ENCODE measurements around the gene SIRPG. TPM values are rescaled to one million over a fixed set of nuclear protein-coding genes. Genes with fewer than 3 reads are reported as not detected.

SIRPG gene
- total and polyA plus RNA-seq, 9 donors = 0.06 to 1.4 (median 0.24) TPM; not detected in 5

GRCh38 chr20:1600736-1601135 lies 56.8 kb downstream of the SIRPG start:
- no peak for DNase-seq
- intact Hi-C loops (cut with DNase I) = no loop called here
- WGBS, 3 donors = 76% methylated on average over 5 of the region's 5 CpGs; no CpG with 5 or more reads in 2 of the 3 donors

DNA sequence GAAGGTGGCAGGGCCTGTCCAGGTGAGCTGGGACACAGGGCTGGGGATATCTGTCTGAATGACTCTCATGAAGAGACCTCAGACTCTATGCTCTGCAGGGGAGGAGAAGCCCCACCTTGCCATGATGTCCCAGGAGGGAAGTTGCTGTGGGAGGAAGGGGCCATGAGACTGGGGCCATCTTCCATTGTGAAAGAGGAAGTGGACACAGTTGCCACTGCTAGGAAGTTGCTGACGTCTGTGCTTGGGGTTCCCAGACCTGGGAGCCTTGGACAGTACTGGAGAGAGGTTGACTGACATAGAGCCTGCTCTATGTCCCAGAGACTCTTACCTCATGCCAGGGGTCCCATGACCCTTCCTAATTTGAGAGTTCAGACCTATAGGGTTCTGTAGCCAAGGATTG lies 62.2 kb downstream of the SIRPG start:
- WGBS, 3 donors = 50% methylated on average over 1 of the region's 1 CpG; no CpG with 5 or more reads in 2 of the 3 donors
- Histone ChIP-seq H3K27ac (no peak overlapping the region), H3K4me3 (no peak overlapping the region), H3K36me3 (no peaks in the 10 kb centered on the region), H3K4me1 (ENCODE audit: insufficient read depth) (no peaks in the 10 kb centered on the region), H3K27me3 (no peaks in the 10 kb centered on the region), H3K9me3 (no peaks in the 10 kb centered on the region)
- TF ChIP-seq EP300 (IDR thresholded peaks at IDR 0.05) (no peak), POLR2A (IDR thresholded peaks at IDR 0.05) (no peak), CTCF (IDR thresholded peaks at IDR 0.05) (no peak)
- no peak for DNase-seq
- intact Hi-C loops (cut with DNase I) = no loop called here

More at GRCh38 chr20:1600736-1601135, 56.8 kb downstream of the SIRPG start:
- no peaks in the 10 kb centered on the region for H3K27me3 ChIP-seq
- TF ChIP-seq CTCF (IDR thresholded peaks at IDR 0.05) = no peak
- no peak for TF ChIP-seq POLR2A (IDR thresholded peaks at IDR 0.05)
- no peak for TF ChIP-seq EP300 (IDR thresholded peaks at IDR 0.05)
- no peak overlapping the region for H3K27ac ChIP-seq
- H3K9me3 ChIP-seq = no peaks in the 10 kb centered on the region
- H3K4me3 ChIP-seq = no peak overlapping the region
- no peaks in the 10 kb centered on the region for H3K4me1 ChIP-seq (ENCODE audit: insufficient read depth)
- H3K36me3 ChIP-seq = no peaks in the 10 kb centered on the region

- no peak for TF ChIP-seq CTCF (IDR thresholded peaks at IDR 0.05)
- no peak for TF ChIP-seq EP300 (IDR thresholded peaks at IDR 0.05)
- no peak for TF ChIP-seq POLR2A (IDR thresholded peaks at IDR 0.05)
- Histone ChIP-seq H3K9me3 (no peaks in the 10 kb centered on the region), H3K4me3 (no peak overlapping the region), H3K27ac (no peak overlapping the region), H3K36me3 (no peaks in the 10 kb centered on the region), H3K4me1 (ENCODE audit: insufficient read depth) (no peaks in the 10 kb centered on the region), H3K27me3 (no peaks in the 10 kb centered on the region)
- 55% methylated on average over 9 of the region's 9 CpGs; no CpG with 5 or more reads in 2 of the 3 donors for WGBS, 3 donors
- intact Hi-C loops (cut with DNase I) = no loop called here
- DNase-seq = no peak
Observed at GRCh38 chr20:1588533-1589460, 68.8 kb downstream of the SIRPG start.

- 60% methylated on average over 3 of the region's 3 CpGs; no CpG with 5 or more reads in 2 of the 3 donors for WGBS, 3 donors
- H3K4me1 ChIP-seq (ENCODE audit: insufficient read depth) = no peaks in the 10 kb centered on the region
- TF ChIP-seq POLR2A (IDR thresholded peaks at IDR 0.05) (no peak), CTCF (IDR thresholded peaks at IDR 0.05) (no peak)
- H3K27ac ChIP-seq = no peak overlapping the region
- H3K9me3 ChIP-seq = no peaks in the 10 kb centered on the region
- DNase-seq = no peak
- H3K27me3 ChIP-seq = no peaks in the 10 kb centered on the region
- no peak overlapping the region for H3K4me3 ChIP-seq
- intact Hi-C loops (cut with DNase I) = no loop called here
- H3K36me3 ChIP-seq = no peaks in the 10 kb centered on the region
Observed at GRCh38 chr20:1587781-1588532, 69.6 kb downstream of the SIRPG start.
